G401.6 (cell line): ENCODE results near the gene RAB43.
"Not testable (repeated sequence)": the region's sequence is repeated elsewhere in the genome, so short reads cannot be mapped to it uniquely, and the experiment has no call there.

Experiments
- FAIRE-seq: peaks from 2 replicates; lab custom pipeline; 2012; peaks lifted over from hg19 to GRCh38; lab: Jason Lieb, UNC

RAB43 gene

DNA sequence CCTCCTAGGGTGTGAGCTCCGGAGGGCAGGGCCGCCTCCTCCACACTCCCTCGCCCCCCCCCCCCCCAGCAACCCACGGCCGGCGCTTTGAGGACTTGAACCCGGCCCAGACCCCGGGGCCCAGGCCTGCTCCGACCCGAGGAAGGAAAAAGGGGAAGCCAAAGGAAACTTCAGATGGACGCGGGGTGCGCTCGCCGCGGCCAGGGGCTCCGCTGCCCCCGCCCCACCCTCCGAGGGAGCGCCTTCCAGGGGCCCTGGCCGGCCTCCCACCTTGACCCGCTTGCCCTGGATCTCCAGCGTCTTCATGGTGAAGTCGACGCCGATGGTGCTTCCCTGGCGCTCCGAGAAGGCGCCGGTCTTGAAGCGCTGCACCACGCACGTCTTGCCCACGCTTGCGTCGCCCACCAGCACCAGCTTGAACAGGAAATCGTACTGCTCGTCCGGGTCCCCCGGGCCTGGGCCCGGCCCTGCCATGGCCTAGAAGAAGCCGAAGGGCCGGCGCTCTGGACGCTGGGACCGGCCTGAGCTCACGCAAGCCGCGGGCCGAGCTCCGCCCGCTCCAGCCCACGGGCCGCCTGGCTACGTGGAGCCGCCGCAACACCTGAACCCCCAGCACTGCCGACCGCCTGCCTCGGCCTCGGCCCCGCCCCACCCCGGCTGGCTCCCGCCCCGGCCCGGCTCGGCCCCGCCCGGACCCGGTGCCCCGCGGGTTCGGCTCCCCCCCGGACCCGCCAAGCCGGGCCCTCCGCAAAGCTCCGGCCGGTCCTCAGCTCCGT lies 400 bp downstream of the RAB43 start:
- FAIRE-seq = no peak

DNA sequence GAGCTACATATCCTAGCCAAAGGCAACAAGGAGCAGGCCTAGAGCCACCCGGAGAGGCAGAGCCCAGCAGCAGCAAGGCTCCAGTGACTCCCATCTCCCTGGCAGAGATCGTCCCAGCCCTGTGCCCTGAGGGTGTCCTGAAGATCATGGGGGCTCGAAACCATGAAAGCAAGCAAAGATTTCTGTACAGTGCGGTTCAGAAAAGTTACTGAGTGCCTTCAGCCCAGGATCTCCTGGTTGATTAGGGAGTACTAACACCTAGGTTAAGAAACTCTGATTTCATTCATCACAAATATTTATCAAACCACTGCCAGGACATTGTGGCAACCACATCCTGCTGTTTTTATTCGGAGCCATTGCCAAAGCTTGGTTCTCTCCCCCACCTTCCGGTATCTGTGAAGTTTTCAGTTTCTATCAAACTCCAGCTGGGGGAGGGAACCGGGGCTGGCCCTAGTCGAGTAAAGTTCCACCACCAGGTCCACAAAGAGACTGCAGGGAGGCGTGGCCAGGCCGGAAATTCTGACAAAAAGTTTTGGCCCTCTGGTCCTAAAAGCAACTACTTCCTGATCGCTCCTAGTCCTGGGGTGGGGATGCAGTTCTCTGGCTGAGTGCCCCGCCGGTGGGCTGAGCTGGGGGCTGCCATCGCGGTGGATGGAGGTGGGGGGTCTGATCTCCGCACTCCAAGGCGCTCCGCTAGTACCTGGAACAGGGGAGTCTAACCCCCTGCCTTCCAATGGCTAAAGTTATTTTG lies 1.2 kb downstream of the RAB43 start:
- FAIRE-seq = no peak

DNA sequence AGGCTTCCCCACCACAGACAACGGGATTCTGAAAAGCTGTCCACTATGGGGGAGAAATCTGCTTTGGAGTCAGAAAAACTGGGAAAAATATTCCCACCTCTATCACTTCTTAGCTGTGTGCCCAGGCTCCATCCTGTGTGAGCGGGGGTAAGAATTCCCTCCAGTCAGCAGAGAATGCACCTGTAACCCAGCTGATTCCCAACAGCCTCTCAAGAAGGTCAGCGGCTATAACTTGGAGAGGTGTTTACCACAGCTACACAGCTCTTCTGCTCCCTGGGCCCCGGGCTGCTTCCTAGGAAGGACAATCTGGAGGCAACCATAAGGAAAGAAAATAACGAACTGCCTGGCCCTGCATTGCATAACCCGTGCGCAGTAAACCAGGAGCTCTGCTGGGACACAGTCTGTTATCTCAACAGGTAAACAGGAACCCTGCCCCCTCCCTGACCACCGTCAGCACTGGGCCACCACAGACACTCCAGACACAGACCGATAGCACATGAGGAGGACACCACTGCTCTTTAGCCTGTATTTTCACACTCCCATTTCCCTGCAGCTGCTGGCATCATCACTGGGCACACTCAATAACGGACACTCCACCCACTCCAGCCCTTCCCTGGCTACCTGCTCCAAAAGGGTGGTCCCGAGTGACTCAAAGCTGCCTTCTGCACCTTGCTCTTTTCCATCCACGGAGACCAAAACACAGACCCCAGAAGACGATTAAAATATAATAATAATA lies 2.1 kb downstream of the RAB43 start:
- FAIRE-seq = no peak

DNA sequence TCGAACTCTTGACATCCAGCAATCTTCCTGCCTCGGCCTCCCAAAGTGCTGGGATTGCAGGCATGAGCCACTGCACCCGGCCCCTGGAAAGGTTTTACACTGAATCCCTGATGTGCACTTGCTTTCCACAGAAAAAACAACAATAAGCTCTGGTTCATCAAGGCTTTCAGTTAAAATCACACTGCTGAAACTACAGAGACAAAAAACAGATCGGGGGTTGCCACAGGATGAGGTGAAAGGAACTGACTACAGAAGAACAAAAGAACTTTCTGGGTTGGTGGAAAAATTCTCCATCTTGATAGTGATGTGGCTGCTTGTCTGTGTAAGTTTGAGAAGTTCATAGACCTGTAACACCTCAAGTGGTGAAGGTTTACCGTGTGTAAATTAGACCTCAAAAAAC lies 2.9 kb downstream of the RAB43 start:
- FAIRE-seq = no peak

DNA sequence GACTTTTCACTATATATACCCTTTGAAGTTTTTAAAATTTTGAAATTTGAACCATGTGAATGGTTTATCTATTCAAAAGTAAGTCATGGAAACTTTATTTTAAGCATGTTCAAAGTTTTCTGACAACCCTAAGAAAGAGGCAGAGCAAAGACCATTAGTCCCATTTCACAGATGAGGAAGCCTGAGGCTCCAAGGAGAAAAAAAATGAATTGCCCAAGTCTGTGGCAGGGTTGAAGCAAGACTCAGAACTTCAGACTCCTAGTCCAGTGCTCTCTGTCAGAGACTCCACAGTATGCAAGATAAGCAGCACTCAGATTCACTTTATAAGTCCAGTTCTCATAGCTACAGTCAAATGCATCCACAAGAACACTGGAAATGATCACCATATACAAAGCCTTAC lies 4.5 kb downstream of the RAB43 start:
- no peak for FAIRE-seq

DNA sequence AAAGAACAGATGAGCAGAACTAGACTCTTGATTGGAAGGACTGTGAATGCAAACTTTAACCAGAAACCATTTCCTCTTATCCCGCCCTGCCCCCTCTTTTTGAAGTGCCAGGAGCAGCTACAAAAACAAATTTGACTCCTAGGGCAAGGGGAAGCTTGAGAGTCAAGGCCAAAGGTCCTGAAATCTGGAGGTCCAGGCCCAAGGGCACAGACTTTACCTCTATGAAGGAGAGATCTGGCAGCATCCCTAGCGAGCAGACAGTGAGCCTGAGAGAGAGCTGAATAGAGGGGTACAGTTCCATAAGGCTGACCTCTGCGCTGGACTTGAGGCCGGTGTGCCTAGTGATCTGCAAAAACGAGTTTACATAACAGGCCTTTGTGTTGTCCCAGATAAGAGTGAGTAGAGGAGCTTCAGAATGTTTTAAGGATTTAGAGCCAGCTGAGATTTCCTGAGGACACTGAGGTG lies 5.1 kb downstream of the RAB43 start:
- no peak for FAIRE-seq

DNA sequence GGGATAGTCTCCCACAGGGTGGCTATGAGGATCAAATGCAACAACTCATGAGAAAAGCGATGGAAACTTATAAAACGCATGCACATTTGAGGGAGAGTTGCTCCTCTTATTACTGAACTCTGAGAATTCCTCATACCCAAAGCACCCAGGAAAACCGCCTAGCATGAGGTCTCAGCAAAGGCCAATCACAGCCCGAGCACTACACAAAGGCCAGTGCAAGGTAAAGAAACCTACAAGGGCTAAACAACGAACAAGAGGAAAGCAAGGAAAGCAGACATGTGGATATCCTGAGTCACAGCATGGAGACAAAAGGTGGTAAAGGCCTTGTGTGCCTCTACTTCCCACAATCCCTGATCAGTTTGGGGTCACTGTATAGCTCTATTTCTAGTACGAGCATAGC lies 7.1 kb downstream of the RAB43 start:
- no peak for FAIRE-seq

DNA sequence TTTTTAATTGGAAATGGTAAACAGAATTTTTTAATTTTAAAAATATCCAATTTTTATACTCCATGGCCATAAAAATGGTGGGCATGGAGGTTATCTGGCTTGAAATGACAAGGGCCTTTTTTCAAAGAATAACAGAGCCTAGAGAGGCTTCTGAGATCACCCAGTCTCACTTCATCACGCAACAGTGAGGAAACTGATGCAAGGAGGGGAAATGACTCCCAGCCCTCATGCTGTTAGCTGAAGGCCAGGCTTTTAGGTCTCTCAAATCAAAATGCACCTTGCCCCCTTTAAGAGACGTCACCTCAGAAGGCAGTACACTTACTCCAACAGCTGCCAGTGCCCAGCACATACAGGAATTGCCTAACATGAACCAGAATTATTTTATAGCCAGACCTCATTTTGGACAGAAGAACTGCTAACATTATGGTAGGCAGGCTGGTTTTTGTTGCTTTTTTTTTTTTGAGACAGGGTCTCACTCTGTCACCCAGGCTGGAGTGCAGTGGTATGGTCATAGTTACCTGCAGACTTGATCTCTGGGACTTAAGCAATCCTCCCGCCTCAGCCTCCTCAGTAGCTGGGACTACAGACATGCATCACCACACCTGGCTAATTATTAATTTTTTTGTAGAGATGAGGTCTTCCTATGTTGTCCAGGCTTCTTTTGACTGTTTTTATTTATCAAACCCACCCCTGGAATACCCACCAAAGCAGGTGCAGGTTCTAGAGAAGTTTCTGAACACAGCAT lies 9.1 kb downstream of the RAB43 start:
- no peak for FAIRE-seq

DNA sequence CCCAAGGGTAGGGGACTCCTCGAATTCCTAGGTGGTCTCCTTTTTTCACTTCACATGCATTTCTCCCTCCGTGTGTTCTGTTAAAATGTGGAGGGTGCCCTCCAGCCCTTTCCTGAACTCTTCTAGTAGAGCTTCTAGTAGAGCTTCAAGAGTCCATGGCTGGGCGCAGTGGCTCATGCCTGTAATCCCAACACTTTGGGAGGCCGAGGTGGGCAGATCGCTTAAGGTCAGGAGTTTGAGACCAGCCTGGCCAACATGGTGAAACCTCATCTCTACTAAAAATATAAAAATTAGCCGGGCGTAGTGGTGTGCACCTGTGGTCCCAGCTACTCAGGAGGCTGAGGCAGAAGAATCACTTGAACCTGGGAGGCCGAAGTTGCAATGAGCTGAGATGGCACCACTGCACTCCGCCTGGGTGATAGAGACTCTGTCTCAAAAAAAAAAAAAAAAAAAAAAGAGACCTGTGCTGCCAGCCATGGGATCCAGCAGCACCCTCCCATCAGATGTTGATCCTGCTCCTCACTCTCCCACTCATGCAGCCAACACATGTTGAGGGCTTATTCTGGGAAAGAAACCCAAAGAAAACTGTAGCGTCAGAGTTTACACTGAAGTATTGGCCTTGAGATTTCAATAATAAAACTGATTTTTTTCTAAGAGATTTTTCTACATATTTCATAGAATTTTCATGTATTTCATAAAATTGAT lies 10.4 kb downstream of the RAB43 start:
- FAIRE-seq = not testable (repeated sequence)

DNA sequence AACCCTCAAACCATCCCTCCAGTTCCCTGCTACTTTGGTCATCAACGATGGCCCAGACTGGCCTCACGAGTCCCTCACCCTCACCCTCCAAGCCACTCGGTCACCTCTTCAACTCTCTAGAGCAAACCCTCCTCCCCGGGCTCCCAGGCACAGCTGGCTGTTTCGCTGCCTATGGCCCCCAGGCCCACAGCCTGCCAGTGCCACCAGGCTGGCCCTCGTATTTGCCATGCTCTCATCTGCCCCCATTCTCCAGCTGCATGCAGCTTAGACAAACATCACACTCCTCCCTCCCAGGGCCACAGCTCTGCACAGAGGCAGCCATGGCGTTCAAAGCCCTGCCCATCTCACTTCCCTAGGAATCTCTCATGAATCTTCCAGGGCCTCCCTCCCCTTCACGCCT lies 13.8 kb downstream of the RAB43 start:
- no peak for FAIRE-seq

DNA sequence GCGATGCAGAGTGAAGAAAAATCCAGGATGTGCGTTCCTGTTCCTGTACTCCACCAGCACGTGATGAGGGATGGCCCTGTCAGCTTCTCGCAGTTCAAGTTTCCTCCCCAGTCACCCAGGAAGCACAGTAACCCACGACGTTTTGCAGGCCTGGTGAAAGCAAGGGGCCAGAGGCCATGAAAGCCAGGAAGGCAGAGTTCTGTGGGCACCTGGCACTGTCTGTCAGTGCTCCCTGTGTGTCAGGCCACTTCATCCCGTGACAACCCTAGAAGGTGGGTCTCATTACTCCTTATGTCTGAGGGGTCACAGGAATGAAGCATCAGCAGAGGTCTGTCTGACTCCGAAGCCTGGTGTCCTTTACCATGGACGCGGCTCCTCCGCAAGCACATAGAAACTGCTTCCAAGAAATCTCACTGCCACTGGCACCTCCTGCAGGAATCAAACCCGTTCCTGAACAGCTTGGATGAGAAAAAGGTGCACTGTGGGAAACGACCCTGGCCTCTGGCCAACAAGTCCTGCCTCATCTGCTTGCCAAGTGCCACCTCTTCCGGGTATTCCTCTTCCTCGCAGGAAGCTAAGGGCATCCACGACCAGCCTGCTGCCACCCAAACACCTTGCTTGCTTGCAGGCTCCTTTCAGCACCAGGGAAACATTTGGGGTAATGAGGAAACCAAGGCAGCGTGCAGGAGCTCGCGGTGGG lies 14.6 kb downstream of the RAB43 start:
- no peak for FAIRE-seq

DNA sequence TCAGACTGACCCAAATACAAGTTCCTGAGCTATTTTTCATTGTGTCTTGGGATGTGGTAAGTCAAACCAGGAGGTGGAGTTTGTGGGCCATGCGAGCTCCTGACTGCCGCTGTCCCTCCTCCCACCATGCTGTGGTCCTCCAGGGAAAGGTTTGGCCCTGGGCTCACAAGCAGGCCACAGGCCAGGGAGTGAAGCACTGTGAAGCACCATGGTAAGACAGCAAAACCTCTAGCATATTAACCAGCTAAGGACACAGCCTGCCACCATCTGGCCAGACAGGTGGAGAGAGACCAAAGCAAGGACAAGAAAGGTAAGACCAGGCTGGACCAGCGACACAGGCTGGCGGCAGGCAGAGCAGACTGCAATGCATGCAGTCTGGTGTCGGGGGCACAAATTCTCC lies 15.3 kb downstream of the RAB43 start:
- no peak for FAIRE-seq

DNA sequence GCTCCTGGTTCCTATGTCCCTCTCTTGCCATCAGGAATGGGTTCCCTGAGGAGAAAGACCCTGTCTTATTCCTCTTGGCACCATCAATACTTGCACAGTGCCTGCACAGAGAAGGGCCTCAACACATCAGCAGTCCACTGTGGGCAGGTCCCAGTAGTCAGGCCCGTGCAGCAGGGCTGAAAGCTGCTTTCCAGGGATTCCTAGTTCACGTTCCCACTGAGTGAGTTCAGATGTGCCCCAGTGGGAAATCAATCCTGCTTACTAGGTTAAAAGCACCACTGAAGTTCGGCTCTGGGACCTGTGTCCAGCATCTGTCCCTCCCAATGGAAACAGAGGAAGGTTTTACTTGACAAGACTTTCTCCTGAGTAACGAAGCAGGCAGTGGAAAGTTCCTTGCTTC lies 15.7 kb downstream of the RAB43 start:
- no peak for FAIRE-seq

DNA sequence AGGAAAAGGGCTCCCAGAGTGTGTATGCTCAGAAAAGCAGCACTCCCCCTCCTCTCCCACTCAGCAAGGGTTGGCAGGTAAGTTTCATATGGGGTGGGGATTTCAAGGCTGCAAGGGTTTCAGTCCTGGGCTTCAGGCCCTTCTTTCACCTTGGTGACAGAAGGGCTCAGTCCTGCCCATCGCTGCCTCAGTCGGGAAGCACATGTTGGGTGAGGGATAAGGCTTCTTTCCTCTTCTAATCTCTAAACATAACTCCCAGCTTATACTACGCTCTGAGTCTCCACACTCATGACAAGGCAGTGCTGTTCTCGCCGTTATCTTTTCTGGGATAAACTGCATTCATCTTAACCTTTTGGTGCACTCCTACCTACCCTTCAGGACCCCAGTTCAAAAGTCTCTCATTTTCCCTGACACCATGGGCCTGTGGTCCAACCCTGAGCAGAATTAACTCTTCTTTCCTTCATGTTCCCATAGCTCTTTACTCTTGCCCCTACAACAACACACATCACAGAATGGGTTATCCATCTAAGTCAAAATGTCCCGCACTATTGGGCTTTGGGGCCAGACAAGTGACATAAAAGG lies 17.0 kb downstream of the RAB43 start:
- FAIRE-seq = no peak

DNA sequence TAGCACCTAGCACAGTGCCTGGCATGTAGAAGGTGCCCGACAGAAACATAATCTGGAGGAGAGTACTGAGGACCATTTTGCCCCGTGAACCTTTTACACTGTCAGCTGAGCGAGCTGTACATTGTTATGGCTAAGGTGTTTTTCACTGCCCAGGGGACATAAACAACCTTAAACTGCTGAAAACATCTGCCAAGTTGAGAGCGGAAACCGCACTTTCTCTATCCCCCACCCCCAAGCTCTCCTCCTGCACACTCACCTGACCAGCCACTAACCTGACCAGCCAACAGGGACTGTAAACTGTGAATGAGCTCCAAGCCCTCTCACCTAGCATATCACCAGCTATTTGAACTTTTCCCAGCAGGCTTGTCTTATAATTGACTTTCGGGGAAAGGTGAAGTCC lies 17.6 kb downstream of the RAB43 start:
- no peak for FAIRE-seq

DNA sequence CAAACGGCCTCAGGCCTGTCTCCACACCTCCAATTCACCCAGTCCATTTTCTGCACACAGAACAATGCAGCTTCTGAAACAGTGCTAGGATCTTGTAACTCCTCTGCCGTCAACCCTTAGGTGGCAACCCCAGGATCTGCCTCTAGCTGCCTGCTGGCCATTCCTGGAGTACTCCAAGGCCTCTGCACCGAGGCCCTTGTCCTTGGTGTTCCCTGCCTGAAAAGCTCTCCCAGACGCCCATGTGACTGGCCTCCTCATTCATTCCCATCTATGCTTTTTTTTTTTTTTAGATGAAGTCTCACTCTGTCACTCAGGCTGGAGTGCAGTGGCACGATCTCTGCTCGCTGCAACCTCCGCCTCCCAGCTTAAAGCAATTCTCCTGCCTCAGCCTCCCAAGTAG lies 18.3 kb downstream of the RAB43 start:
- FAIRE-seq = no peak

DNA sequence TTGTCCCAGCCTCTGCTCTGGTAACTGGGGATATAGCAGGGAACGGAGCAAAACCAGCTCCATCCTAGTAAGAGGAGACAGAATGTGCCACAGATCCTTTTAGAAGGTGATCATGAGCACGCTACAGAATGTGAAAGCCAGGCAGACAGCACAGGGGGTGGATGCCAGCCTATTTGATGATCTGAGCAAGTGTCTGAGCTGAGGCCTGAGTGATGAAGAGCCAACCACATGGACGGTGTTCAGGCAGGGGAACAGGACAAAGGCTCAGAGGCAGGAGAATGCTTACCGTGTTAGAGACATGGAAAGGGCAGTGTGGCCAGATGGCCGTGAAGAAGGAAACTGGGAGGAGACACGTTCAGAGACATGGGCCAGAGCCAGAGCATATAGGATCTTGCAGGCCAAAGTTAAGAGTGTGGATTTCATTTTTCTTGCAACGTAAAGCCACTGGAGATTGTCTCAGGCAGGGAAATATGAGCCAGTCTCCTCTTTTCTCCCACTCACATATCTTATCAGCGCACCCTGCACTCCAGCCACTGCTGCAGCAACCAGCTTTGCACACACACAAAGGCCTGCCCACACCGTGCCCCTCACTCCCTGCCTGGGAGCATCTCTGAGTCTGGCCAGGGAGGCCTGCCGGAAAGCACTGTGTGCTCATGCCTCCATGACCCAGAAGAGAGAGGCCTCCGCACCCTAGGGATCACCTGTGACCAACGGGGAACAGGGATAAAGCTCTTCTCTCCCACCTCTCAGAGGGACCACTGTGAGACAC lies 20.1 kb downstream of the RAB43 start:
- FAIRE-seq = no peak

DNA sequence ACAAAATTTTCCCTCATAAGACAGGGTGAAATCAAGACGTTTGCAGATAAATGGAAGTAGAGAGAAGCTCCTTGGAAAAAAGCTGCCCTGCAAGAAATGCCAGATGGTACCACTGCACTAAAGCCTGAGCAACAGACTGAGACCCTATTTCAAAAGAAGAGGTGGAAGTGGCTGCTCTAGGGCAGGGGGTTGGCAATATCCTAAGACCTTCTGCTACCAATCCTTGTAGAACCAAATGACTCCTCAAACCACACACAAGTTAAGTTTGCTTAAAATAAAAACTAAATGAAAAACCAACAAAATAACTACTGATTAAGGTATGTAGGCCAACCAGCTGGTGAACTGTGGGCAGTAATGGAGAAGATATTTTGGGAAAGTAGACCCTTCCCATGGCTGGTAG lies 21.3 kb downstream of the RAB43 start:
- no peak for FAIRE-seq

DNA sequence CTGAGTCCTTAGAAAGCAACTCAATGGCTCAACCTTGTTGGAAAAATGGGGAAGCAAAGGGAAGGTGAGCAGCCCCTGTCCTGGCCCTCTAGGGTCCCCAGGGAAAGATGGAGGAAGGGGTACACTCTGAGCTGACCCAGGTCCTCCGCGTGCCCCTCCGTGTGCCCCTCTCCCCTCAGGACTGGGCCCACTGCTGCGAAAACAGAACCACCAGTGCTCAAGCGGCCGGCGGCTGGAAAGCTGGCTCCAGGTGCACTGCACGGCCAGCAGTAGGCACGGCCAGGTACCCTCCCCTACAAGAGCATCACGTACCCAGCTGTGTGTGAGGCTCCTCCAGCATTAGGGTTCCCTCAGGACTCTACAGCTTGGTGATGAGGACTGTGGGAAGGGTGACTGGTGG lies 26.3 kb downstream of the RAB43 start:
- FAIRE-seq = no peak

DNA sequence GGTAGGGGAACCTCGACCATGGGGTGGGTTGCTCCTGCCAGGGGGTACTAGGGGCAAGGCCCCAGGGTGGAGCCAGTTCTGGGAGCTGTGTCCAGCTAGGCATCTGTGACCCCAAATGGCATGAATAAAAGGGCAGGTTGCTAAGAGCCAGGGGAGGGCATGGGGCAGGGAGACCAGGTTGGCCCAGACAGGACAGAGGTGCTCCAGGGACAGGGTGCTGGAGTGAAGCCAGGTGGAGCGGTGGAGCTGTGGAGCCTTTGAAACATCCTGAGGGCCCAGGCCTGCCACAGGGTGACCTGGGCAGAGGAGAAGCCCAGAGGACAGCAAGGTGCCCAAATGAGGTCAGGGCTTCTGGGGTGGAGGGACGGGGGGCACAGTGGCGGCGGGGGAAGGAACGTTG lies 33.3 kb downstream of the RAB43 start:
- not testable (repeated sequence) for FAIRE-seq
